ENCODE results near the gene COQ4. TPM values are rescaled to one million over a fixed set of nuclear protein-coding genes. Genes with fewer than 3 reads are reported as not detected.

Gene COQ4
- total RNA-seq, 1 experiment from 2014 or later, result 28.1 TPM

DNA sequence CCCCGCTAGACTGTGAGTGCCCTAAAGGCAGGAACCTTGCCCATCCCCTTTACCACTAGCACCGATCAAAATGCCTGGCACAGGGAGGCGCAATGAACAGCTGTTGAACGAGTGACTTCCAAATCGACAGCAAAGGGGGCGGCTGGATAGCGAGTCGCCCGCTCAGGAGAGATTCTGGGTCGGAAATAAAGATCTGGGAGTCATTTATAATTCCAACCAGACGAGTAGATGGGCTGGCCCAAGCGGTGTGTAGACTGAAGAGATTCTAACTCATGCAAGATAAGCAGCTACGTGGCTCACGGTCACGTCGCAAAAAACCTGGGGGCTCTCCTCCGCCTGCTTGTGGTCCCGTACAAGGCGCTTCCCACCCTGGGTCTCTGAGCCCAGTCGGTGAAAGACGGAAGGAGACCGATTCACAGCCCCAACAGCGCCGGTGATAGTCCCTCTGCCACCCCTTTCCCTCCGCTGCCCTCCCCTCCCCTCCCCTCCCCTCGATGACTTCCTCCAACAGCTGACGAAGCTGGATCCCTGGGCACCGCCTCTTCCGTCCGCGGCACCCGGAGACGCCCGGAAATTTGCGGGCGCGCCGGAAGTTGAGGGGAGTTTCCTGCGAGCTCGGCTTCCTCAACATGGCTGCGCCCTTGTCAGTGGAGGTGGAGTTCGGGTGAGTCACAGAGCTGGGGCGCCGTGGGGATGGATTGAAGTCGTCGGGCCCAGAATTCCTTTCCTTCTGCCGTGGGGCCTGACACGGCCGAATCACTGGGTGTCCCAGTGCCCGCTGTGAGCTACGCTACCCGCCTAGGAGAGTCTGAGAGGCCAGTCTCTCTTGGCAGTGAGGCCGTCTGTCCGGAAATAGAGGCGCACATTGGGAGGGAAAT is 48.4 kb downstream of the COQ4 start, which contains the start of gene URM1:
TSS of gene URM1 (plus strand) at position 623 of the 878 bp plus-strand sequence. CDS start at position 630, 7 bp downstream.
- POLR2A ChIA-PET (ENCODE audit: unreplicated experiment), result interaction anchor here (0.6 to 0.7 kb wide), 4 partner anchors 13 to 209 kb away, joined by 3 to 14 read pairs (median 8); no protein-coding TSS in a partner anchor

DNA sequence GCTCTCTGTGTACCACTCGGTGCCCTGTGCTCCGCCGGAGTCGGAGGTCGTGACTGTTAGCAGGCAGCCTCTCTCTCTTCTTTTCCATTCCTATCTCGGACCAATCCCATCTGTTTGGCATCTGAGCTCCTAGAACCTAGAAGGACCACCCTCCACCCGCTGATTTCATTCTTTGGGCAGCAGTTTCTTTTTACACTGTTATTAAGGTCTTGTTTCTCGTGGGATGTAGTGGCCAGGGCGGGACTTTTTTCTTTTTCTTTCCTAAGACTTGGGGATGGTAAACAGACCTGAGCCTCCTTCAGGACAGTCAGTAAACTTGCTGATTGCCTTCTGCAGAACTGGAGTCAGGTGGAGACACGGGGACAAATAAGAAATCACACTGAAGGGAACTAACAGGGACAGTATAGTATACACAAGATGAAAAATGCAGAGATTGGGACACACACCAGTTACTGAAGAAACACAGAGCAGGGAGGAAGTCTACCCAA is 49.0 kb downstream of the COQ4 start:
- H3K9me2 ChIP-seq (replicated peaks; ENCODE audit: low read length), result no peaks in the 10 kb centered on the region
- H3K9ac ChIP-seq (ENCODE audit: low read length), result peak overlapping the region; percentile 96
- H3K79me2 ChIP-seq (ENCODE audit: low read length), result peaks cover 41% of the 10 kb centered on the region

More for the DNA sequence above, 48.4 kb downstream of the COQ4 start, which contains the start of gene URM1:
- Histone ChIP-seq H3K9ac (ENCODE audit: low read length) (peak within 1 kb of the TSS; percentile 96), H3K27me3 (ENCODE audit: low read length) (no peaks in the 10 kb centered on the region), H4K20me1 (ENCODE audit: low read length) (no peaks in the 10 kb centered on the region), H3K27ac (ENCODE audit: low read length) (peak within 1 kb of the TSS; percentile 77), H3K79me2 (ENCODE audit: low read length) (peaks cover 41% of the 10 kb centered on the region), H3F3A (ENCODE audit: low read length, unreplicated experiment) (no peaks in the 10 kb centered on the region), H3K9me3 (ENCODE audit: low read length) (no peaks in the 10 kb centered on the region), H3K9me2 (replicated peaks; ENCODE audit: low read length) (no peaks in the 10 kb centered on the region), H2AFZ (ENCODE audit: low read length) (peak within 1 kb of the TSS; percentile 93), H3K36me3 (ENCODE audit: low read depth, low read length) (no peaks in the 10 kb centered on the region), H3K4me2 (ENCODE audit: low read length) (peak within 1 kb of the TSS; percentile 90), H3K4me1 (ENCODE audit: insufficient read depth, low read length) (peaks cover 12% of the 10 kb centered on the region; the same call in 1 of the 2 replicates), H3K4me3 (ENCODE audit: low read length) (peak within 1 kb of the TSS; percentile 97)
- intact Hi-C loops (cut with micrococcal nuclease), result no loop called here
- ATAC-seq, result peak; percentile 92
- DNase-seq, result peak; percentile 95
- BruUV-seq (replicated peaks), result TSS peak; percentile 98
- TF ChIP-seq EZH2phosphoT487 (IDR thresholded peaks at IDR 0.05; ENCODE audit: borderline replicate concordance, low read length) (no peak), EZH2 (IDR thresholded peaks at IDR 0.05; ENCODE audit: low read length, unreplicated experiment) (no peak), CTCF (conservative IDR thresholded peaks at IDR 0.05; ENCODE audit: low read depth, low read length) (peak; percentile 23; the same call in 1 of the 2 replicates)
- CTCF ChIA-PET, result interaction anchor here (0.6 to 1.2 kb wide), 4 partner anchors 9 to 319 kb away, joined by 4 to 6 read pairs (median 6); no protein-coding TSS in a partner anchor

More for the DNA sequence above, 49.0 kb downstream of the COQ4 start:
- peak overlapping the region; percentile 77 for H3K27ac ChIP-seq (ENCODE audit: low read length)
- ATAC-seq, result no peak; the same call in 1 of the 2 replicates
- no peaks in the 10 kb centered on the region for H4K20me1 ChIP-seq (ENCODE audit: low read length)
- H3K9me3 ChIP-seq (ENCODE audit: low read length), result no peaks in the 10 kb centered on the region
- no peaks in the 10 kb centered on the region for H3K36me3 ChIP-seq (ENCODE audit: low read depth, low read length)
- H3F3A ChIP-seq (ENCODE audit: low read length, unreplicated experiment), result no peaks in the 10 kb centered on the region
- BruUV-seq (replicated peaks), result TSS peak; percentile 79
- ChIA-PET CTCF (interaction anchor here (0.6 to 1.2 kb wide), 3 partner anchors 9 to 319 kb away, joined by 5 to 6 read pairs (median 6); no protein-coding TSS in a partner anchor), POLR2A (ENCODE audit: unreplicated experiment) (interaction anchor here (0.6 to 0.7 kb wide), 3 partner anchors 13 to 208 kb away, joined by 5 to 14 read pairs (median 12); no protein-coding TSS in a partner anchor)
- H3K4me1 ChIP-seq (ENCODE audit: insufficient read depth, low read length), result peaks cover 12% of the 10 kb centered on the region; the same call in 1 of the 2 replicates
- H3K27me3 ChIP-seq (ENCODE audit: low read length), result no peaks in the 10 kb centered on the region
- TF ChIP-seq EZH2 (IDR thresholded peaks at IDR 0.05; ENCODE audit: low read length, unreplicated experiment) (no peak), CTCF (conservative IDR thresholded peaks at IDR 0.05; ENCODE audit: low read depth, low read length) (no peak), EZH2phosphoT487 (IDR thresholded peaks at IDR 0.05; ENCODE audit: borderline replicate concordance, low read length) (no peak)
- H3K4me2 ChIP-seq (ENCODE audit: low read length), result peak overlapping the region; percentile 90
- H3K4me3 ChIP-seq (ENCODE audit: low read length), result peak overlapping the region; percentile 97
- peak overlapping the region; percentile 85 for H2AFZ ChIP-seq (ENCODE audit: low read length)
- intact Hi-C loops (cut with micrococcal nuclease), result no loop called here
- DNase-seq, result no peak

Data from PC-3 (cell line).